HG03103 (cell line): Measurements from ENCODE around the gene MISP.
"Not testable (repeated sequence)": the region's sequence is repeated elsewhere in the genome, so short reads cannot be mapped to it uniquely, and the experiment has no call there.

Experiments used
- ATAC-seq: cut with Tn5 transposase; IDR thresholded peaks from one replicate; pipeline ENCODE4 v1.9.1; 2021; ENCODE audit warnings: low read depth; ENCODE audit not compliant: unreplicated experiment

The MISP gene

GRCh38 chr19:723714-724113 lies 27.2 kb upstream of the MISP start:
- no peak for ATAC-seq

DNA sequence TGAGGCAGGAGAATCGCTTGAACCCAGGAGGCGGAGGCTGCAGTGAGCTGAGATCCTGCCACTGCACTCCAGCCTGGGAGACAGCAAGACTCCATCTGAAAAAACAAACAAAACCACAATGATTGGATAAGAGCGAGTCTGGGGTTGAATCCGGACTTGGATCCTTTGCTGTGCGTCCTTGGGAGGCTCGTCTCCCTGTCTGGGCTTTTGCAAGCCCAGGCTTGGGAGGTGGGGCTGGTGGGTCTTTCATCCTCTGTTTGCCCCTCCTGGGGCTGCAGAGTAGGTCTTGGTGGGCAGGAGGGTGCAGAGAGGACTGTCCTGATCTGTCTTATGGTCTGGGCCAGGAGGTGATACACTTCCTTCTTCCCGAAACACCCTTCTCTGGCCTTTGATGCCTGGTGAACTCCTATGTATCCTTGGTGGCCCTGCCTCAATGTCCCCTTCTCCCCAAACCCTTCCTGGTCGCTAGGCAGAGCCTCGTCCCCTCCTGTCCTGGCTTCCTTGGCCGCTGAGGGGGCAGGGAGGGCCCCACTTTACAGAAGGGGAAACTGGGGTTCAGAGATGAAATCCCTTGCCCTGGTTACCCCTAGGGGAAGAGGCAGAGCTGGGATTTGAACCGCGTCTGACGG lies 25.3 kb upstream of the MISP start:
- no peak for ATAC-seq

GRCh38 chr19:726993-727956 lies 23.6 kb upstream of the MISP start:
- ATAC-seq = no peak

DNA sequence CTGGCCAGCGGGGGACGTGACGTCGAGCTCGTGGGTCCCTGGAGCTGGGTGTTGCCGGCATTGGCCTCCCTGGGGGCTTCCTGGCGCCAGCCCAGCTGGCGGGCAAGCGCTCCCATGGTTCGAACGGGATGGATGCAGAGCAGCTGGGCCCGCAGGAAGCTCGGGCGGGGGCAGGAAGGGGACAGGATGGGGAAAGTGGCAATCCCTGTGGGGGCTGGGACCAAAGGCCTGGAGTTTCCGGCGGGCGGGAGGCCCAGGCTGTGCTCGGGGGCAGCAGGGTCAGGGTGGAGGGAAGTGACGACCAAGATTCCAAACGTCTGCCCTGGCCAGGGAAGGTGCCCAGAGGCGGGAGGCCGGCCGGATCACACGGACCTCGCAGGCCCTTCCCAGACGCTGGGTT lies 22.9 kb upstream of the MISP start:
- no peak for ATAC-seq

DNA sequence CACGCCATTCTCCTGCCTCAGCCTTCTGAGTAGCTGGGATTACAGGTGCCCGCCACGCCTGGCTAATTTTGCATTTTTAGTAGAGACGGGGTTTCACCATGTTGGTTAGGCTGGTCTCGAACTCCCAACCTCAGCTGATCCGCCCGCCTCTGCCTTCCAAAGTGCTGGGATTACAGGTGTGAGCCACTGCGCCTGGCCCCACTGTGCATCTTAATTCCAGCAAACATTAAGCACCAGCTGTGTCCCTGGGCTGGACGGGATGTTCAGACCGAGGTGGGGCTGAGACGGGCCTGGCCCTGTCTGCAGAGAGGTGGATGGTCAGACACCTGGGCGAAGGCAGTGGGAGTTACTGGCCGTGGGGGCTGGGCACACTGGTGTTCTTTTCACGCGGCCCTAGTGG lies 21.3 kb upstream of the MISP start:
- not testable (repeated sequence) for ATAC-seq

- ATAC-seq = no peak
These were observed 20.8 kb upstream of the MISP start for GRCh38 chr19:729965-730668.

GRCh38 chr19:731000-731399 lies 19.9 kb upstream of the MISP start:
- ATAC-seq = no peak

GRCh38 chr19:732148-733069 lies 18.5 kb upstream of the MISP start:
- ATAC-seq = no peak

- ATAC-seq = no peak
These were observed 16.2 kb upstream of the MISP start for GRCh38 chr19:734716-735115.

GRCh38 chr19:736125-736524 lies 14.8 kb upstream of the MISP start:
- no peak for ATAC-seq

DNA sequence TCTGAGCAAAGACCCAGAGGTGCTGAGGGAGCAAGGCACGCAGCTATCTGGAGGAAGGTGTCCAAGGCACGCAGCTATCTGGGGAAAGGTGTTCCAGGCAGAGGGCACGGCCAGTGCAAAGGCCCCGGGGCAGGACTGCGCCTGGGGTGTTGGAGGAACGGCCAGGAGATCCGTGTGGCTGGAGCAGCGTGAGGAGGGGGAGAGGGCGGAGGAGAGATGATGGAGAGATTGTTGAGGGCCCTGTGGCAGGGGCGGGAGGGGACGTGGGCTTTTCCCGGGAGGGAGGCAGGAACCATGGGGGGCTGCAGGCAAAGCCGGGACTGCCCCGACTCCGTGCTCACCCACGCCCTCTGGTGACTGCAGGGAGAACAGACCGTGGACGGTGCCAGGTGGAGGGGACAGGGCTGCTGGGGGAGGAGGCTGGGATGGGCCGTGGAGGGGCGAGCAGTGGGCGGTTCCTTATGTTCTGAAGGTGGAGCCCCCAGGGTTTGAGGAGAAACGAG lies 13.3 kb upstream of the MISP start:
- ATAC-seq = no peak

DNA sequence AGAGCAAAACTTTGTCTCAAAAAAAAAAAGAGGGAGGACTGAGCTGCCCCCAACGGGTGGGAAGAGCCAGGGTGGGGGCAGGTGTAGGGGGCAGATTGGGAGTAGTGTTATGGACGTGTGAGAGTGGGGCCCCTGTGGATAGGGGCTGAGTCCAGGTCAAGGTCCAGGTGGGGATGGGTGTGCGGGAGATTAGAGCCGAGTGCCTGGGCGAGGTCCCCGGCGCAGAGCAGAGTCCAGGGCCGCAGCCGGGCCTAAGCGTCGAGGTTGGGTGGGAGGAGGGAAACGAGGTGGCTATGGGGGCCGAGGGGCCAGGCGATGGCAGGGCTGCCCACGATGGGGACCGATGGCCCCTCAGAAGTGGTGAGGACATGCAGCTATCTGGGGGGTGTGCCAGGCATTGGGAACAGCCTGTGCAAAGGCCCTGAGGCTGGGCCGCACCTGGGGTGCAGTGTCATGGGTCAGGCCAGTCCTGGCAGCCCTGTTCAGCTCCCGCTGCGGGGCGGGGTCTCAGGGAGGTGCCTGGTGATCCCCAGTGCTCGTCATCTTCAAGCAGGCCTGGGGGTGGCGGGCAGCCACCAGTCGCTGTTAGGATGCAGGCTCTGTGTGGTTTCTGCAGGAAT lies 12.3 kb upstream of the MISP start:
- no peak for ATAC-seq

DNA sequence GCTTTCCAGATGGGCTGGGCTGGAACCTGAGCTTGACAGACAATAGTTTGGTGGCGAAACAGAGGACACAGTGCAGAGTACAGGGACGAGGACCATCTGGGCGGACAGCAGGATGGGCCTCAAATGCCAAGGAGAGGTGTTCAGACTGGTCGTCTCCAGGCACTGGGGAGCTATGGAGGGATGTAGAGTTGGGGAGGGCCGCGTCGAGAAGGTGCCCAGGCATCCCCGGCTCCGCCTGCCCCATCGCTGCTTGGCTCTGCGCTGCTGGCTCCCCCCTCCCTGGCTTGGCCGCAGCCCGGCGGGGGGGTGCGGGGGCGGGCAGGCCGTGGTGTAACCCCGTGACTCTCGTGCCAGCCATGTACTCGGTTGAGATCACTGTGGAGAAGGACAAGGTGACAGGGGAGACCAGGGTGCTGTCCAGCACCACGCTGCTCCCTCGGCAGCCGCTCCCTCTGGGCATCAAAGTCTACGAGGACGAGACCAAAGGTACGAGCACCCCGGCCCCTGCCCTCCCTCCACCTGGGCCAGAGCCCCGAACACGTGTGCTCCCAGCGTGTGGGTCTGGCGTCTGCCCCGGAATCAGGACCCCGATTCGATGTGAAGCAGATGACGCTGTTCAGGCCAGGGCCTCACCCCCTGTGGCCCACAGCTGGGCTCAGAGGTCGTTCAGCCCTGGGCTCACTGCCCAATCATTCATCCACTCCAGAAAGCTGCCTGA lies 10.8 kb upstream of the MISP start:
- no peak for ATAC-seq

GRCh38 chr19:740816-741505 lies 10.0 kb upstream of the MISP start:
- not testable (repeated sequence) for ATAC-seq

DNA sequence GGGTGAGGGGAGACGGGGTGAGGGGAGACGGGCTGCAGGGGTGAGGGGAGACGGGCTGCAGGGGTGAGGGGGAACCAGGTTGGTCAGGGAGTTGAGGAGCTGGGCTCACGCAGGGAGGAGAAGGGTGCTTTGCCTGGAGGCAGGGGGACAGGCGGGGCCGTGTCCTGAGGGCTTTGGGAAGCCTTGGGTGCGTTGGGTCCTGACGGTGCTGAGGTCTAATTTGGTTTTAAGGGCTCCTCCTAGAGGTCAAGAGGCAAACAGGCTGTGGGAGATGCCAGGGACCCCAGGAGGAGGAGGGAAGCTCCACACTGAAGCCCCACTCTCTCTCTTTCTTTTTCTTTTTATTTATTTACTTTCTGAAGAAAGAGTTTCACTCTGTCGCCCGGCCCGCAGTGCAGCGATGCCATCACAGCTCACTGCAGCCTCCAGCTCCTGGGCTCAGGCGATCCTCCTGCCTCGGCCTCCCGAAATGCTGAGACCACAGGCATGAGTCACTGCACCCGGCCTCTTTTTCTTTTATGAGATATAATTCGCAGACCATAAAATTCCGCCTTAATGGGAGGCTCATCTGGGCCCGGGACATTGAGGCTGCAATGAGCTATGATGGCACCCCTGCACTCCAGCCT lies 9.3 kb upstream of the MISP start:
- no peak for ATAC-seq

- ATAC-seq = no peak
These were observed 8.3 kb upstream of the MISP start for GRCh38 chr19:742540-743075.

GRCh38 chr19:743168-743687 lies 7.7 kb upstream of the MISP start:
- no peak for ATAC-seq
